HG02938 (cell line): ENCODE measurements around the gene BSG.
"Not testable (repeated sequence)": the region's sequence is repeated elsewhere in the genome, so short reads cannot be mapped to it uniquely, and the experiment has no call there.

Experiments used
- ATAC-seq: cut with Tn5 transposase; IDR thresholded peaks from one replicate; pipeline ENCODE4 v1.9.1; 2021; ENCODE audit warnings: mild to moderate bottlenecking, moderate library complexity; ENCODE audit not compliant: unreplicated experiment

BSG gene

GRCh38 chr19:585146-585545 is 12.8 kb downstream of the BSG start:
- ATAC-seq, result not testable (repeated sequence)

DNA sequence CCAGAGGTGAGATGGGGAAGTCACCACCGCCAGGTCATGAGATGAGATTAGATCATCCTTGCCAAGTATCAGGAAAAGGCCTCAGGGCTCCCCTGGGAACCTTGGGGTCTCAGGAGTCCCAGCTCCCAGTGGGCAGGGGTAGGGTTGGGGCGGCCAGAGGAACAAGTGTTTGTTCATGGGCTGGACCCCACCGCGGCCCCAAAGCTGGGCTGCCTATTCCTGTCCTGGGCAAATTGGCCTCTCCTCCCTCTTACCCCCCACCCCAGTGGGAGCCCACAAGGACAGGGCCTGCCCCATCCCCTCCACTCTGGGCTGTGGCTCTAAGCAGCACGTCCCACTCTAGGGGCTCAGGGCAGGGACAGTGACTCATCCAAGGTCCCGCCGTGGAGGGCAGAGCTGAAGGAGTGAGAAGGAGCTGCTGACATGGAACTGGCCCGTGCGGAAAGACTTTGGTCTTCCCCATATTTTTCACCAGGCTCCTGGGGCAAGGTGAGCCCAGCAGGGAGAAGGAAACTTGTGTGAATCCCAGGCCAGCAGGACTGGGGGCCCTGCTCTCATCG is 13.2 kb downstream of the BSG start:
- ATAC-seq, result no peak

DNA sequence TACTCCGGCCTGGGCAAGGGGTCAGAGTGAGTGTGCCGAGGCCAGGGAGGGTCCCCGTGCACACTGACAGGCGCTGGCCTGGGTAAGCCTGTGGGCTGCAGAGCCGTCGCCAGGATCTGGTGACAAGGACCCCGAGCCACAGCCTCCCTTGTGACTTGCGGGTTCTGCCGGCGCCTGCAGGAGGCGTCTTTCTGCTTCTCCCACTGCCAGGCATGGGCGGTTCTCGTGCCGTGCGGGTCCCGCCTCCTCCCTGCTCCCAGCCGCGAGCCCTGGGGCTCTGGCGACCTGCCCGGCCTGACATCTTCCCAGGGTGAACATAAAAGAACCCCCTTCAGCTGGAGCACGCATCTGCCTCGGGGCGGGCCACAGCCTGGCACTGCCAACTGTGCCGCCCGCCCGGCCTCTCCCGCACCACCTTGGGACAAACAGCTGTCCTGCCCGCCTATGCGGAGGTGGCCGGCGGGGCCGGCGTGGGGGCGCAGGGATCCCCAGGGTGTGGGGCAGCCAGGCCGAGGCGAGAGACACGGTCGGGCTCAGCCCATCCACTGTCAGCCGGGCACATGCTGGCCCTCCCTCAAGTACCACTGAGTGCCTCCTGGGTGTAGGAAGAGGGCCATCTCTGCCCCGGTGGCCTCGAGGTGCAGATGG is 15.8 kb downstream of the BSG start:
- ATAC-seq, result no peak

DNA sequence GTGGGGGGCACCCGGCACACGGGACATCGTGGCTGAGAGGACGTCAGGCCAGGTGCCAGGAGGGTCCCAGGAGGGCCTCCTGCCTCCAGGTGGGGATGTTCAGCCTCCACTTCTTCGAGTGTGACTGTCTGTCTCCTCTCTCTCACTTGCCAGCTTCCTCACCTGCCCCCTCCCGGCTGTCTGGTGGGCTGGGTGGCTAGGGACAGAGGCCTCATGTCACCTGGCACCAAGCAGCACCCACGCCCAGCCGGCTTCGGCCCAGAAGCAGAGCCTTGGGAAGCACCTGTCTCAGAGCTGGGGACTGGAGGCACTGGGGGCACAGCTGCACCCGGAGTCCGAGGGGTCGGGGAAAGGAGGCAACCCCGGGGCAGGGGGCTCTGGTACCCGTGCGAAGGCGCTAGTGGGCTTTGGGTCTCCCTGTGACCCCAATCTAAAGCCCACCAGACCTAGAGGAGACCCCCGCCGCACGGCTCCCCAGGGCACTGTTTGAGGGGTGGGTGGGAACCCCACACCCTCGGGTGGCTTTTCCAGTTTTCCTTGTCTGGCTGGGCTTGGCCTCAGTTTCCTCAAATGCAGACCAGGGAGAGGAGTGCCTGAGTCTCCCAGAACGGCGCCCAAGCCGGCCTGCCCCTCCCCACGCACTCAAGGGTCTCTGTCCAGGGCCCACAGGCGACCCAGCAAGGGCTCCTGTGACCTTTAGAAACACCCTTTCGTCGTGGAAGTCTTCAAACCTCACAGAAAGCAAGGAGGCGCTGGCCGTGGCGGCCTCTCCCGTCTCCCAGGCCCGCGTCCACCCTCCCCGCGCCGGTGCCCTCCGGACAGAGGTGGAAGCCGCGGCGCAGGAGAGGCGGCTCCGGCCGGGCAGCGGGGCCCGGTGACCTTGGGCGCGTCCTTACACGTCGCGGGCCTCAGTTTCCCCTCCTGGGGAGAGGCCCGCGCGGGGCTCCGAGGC is 16.6 kb downstream of the BSG start:
- no peak for ATAC-seq

DNA sequence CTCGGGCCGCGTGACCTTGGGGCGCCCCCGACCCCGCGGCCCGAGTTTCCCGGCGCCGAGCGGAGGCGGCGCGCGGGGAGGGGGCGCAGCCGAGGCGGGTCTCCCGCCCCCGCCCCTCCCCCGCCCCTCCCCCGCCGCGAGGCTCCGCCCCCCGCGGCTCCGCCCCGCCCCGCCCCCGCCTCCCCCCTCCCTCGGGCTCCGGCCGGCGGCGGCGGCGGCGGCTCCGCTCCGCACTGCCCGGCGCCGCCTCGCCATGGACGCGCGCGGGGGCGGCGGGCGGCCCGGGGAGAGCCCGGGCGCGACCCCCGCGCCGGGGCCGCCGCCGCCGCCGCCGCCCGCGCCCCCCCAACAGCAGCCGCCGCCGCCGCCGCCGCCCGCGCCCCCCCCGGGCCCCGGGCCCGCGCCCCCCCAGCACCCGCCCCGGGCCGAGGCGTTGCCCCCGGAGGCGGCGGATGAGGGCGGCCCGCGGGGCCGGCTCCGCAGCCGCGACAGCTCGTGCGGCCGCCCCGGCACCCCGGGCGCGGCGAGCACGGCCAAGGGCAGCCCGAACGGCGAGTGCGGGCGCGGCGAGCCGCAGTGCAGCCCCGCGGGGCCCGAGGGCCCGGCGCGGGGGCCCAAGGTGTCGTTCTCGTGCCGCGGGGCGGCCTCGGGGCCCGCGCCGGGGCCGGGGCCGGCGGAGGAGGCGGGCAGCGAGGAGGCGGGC is 17.4 kb downstream of the BSG start, which contains the start of gene HCN2:
HCN2 (plus strand) TSS at position 189 of the 703 bp plus-strand sequence; CDS start at position 254, 65 bp downstream.
- no peak for ATAC-seq

GRCh38 chr19:590396-590745 is 18.0 kb downstream of the BSG start:
- no peak for ATAC-seq

DNA sequence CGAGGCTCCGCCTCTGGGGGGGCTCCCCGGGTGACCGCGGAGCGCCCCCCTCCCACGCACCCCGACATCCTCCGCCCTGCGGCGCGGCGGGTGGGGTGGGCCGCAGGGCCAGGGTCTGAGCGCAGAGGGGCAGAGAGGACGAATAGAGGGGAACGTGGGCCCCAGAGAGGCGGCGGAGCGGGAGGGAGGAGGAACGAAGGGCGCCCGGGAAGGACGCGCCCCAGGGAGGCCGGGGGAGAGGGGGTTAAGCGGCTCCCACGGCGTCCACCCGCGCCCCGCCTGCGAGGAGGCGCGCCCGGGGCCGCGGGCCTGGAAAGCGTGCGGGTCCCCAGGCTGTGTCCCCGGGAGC is 18.3 kb downstream of the BSG start:
- no peak for ATAC-seq

DNA sequence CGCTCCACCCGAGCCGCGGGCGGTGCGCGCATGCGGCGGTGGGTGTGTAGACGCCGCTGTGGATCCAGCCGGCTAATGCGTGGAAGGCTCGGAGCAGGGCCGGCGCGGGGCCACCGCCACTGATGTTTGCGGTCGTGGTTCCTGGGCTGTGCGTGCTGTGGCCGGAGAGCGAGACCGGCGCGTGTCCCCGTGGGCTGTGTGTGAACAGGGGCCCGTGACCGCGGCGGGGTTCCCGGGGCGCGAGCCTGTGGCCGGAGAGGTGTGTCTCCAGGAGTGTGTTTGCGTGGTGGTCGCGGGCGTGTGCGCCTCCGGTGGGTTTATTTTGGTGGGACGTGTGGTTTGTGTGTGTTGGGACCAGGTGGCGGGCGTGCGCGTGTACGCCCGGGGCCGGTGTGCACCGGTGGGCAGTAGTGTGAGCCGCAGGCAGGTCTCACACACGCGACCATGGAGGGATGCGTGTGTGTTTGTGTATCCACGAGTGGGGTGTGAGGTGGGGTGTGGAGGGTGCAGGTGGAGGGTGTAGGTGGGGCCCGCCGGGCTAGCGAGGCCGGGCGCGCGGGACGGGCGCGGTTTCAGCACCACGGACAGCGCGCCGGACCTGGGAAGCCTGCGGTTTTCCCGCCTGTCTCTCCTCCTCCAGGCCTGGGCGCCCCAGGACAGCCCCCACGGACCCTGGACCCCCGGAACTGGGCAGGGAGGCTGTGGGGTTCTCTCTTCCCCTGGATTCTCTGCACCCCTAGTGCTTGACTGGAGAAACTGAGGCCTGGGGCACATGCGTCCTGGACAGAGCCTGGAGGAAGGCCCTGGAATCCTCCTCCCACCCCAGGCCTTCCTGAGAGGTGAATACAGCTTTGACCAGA is 18.9 kb downstream of the BSG start:
- no peak for ATAC-seq

GRCh38 chr19:592101-592500 is 19.7 kb downstream of the BSG start:
- ATAC-seq, result no peak

DNA sequence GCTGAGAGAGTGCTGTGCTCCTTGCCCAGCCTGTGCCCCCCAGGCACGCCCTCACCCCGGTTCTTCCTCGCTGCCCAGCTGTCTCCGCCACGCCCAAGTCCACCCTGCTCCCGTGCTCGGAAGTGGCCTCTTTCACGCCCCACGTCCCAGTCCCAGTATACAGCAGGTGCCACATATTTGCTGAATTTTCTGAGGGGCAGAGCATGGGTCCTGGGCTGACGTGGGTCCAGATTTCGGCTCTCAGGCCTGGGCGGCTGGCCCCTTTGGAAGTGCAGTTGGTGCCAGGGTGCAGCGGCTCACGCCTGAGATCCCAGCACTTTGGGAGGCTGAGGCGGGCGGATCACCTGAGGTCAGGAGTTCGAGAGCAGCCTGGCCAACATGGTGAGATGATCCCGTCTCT is 20.7 kb downstream of the BSG start:
- no peak for ATAC-seq

DNA sequence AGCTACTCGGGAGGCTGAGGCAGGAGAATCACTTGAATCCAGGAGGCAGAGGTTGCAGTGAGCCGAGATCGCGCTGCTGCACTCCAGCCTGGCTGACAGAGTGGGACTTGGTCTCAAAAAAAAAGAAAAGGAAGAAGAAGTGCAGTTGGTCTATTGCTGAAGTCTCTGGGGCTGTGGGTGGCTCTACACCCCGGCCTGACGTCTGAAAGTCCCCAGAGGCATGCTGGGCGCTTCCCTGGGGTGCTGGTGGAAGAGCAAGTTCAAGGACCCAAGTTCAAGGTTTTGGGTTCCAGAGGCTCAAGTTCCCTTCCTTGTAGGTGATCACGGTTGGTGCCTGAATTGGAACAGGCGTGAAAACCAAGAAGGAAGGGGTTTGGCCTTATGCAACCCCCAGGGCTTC is 21.1 kb downstream of the BSG start:
- no peak for ATAC-seq

GRCh38 chr19:594265-594870 is 22.0 kb downstream of the BSG start:
- ATAC-seq, result no peak

GRCh38 chr19:595326-596262 is 23.2 kb downstream of the BSG start:
- ATAC-seq, result no peak

DNA sequence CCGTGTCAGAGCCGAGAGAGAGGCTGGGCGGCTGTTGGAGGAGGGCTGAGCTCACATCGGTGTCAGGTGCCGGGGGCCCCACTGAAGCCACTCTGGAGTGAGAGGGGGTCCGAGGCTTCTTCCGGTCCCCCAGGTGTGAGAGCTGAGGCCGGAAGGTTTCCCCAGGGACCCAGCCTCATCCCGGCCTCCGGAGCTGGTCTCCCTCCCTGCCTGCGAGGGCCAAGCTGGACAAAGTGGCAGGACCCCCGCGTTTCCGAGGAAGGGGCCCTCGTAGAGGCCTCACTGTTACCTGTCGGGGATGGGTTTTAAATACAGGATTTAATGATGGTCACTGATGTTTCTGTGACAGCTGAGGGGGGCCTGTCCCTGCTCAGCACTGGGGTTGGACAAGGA is 23.9 kb downstream of the BSG start:
- ATAC-seq, result no peak

DNA sequence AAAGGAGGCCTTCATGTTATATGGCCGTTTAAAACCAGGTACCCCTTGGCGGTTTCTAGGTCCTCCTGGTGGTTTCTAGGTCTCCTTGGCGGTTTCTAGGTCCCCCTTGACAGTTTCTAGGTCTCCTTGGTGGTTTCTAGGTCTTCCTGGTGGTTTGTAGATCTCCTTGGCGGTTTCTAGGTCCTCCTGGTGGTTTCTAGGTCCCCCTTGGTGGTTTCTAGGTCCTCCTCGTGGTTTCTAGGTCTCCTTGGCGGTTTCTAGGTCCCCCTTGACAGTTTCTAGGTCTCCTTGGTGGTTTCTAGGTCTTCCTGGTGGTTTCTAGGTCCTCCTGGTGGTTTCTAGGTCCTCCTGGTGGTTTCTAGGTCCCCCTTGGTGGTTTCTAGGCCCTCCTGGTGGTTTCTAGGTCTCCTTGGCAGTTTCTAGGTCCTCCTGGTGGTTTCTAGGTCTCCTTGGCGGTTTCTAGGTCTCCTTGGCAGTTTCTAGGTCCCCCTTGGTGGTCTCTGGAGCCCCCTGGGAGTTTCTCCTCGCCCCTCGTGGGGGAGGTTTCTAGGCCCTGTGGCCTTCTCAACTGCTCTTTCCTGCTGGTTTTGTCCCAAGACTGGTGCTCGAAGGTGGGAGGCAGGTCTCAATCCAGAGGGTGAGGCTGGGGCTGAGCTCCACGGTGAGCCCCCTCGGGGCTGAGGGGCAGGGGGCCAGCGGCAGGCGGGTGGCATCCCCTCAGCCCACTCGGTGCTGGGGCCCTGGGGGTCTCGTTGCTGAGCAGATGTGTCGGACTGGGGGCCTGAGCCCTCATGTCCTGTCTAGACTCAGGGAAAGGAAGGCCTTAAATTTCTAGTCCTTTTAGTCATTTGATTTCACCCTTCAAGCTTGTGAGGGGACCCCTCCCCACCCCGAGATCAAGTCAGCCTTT is 25.3 kb downstream of the BSG start:
- no peak for ATAC-seq

DNA sequence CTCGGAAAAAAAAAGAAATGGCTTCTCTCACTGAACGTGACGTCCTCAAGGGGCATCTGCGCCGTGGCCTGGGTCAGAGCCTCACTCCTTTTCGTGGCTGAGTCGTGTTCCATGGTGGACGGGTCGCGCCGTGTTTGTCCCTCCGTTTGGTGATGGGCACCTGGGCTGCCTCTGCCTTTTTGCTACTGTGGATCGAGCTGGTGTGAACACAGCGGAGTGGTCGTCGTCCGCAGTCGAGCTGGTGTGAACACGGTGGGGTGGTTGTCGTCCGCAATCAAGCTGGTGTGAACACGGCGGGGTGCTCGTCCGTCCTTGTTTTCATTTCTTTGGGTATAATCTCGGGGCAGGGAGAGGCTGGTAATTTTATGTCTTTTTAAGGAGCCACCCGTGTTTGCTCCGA is 28.9 kb downstream of the BSG start:
- no peak for ATAC-seq

DNA sequence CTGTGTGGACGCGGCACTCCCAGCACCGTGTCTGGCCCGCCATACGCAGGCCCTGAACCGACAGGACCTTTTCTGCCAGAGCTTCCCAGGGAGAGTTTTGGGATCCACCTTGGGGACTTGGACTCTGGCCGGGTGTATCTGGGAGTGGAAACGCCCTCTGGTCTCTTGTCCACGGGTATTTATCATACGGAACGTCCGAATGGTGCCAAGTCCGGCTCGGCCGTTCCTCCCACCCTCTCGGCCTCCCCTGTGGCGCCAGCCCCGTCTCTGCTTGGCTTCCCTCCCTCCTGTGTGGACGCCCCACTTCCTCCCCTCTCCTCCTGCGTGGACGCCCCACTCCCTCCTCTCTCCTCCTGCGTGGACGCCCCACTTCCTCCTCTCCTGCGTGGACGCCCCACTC is 29.4 kb downstream of the BSG start:
- ATAC-seq, result no peak
